ENCODE measurements around the gene SLC35B2.

Gene SLC35B2

GRCh38 chr6:44257025-44257752 lies at the start of gene SLC35B2:
Gene SLC35B2 (minus strand): TSS chr6:44257528. CDS start chr6:44257410, 118 bp downstream.
- peak in 1 of 2 donors; percentile 63 for DNase-seq

GRCh38 chr6:44306710-44307109 lies 49.4 kb upstream of the SLC35B2 start:
- DNase-seq, result no peak

DNA sequence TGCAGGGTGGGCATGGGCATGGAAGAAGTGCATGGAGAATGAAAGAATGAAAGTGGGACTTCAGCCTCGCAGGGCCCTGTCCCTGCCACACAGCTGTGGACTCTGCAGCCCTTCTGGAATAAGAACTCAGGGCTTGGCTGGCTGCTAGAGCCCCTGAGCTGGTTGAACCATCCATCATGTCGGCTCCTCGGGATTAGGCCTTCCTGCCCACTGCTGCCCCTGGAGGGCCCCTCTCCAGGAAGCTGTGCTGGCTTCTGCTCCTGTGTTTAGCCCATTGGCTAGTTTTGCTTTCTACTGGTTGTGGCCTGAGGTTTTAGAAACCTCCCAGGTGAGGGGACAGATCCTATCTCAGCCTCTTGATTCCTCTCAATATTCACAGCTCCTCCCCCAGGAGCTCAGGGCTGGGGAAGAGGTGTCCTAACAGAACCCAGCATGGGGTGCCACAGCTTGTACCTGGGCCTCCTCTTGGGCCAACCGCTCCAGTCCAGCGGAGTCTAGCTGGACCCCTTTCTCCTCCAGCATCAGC lies 47.9 kb upstream of the SLC35B2 start:
- no peak for DNase-seq

- peak; percentile 30 to 50 for DNase-seq
Measured at GRCh38 chr6:44304282-44305199, 47.2 kb upstream of the SLC35B2 start.

GRCh38 chr6:44303842-44304241 lies 46.5 kb upstream of the SLC35B2 start:
- DNase-seq, result no peak

GRCh38 chr6:44302856-44303255 lies 45.5 kb upstream of the SLC35B2 start:
- no peak for DNase-seq

DNA sequence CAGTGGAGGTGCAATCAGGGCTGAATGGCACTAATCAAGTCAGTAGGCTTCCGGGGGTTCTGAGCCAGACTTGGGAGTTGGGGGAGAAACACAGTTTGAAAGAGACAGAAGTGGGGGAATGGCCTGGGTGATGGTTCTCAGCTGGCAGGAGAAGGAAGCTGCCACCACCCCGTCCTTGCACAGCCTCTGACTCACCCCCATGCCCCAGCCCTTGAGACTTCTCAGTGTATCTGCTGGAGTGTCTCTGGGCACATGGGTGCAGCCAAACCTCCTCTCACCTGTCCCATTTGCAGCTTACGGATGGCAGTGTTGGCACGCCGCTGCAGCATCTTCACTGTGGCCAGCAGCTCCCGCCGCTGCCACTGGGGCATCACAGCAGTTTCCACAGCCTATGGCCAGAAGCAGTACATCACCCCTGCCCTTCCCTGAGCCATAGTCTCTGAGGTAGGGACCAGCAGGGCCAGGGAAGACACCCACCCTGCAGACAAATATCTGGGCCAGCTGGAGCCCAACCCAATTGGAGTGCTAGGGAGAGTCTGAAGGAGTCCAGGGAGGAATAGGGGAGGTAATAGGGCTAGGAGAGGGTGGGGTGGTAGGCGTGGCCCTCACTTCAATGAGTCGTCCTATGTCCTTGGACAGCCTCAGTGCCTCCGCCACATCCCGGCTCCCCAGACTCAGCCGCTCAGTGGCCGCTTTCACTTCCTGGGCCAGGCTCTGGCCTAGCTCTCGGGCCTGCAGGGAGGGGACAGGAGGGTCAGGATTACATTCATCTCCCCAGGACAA lies 44.6 kb upstream of the SLC35B2 start:
- no peak for DNase-seq

DNA sequence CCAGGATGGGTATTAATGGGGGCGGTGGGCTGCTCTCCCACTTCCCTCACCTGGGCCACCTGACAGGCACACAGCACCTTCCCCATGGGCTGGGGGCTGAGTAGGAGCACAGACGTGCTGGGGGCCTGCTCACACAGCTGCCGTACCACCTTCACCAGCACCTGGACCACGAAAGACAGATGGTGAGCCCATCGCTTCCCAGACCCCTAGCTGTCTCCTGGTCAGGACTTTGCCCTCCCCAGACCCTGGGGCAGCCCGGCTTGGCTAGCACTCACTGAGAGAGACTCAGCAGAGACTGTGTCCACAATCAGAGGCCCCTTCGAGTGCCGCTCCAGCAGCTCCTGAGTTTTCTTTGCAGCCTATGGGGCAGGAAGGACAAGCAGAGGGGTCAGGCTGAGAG lies 43.8 kb upstream of the SLC35B2 start:
- DNase-seq, result no peak

DNA sequence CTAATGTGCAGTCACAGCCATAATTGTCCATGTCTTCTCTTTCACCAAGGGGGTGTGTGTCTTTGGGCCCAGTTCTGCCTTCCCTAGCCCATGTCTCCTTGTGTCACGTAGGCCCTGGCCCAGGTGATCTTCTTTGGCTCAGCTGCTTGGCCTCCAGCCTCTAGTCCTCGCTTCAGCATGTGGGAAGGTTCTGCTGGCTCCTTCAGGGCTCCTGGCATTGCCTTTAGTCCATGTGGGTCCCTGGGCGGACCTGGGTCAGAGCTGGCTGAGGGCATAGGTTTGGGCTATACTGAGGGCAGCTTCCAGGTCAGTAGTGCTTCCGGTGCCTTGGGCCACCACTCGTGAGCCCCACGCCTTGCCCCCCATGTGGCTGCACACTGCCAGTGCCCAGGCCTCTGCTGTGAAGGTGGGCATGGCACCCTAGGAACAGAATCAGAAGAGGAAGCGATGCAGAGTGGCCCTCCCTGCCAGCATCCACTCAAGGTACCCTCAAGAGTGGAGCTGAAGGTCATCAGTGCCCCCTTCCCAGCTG lies 43.0 kb upstream of the SLC35B2 start:
- no peak for DNase-seq

DNA sequence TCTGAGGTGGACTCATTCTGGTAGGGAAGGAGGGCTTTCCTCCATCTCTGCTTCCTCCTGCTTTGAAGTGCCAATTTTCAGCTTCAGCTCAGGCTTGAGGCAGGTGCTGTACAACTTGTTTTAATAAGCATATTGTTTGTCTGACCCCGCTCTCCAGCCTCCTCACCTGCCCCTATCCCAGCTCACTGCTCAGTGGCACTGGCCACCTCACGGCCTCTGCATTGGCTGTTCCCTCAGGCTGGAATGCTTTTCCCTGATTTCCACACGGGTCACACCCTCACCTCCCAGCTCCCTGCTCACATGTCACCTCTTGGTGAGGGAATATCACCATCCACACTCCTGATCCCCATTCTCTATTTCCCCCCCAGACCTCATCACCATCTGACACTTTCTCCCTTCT lies 41.5 kb upstream of the SLC35B2 start:
- no peak for DNase-seq

GRCh38 chr6:44298055-44298803 lies 40.9 kb upstream of the SLC35B2 start:
- DNase-seq, result no peak

DNA sequence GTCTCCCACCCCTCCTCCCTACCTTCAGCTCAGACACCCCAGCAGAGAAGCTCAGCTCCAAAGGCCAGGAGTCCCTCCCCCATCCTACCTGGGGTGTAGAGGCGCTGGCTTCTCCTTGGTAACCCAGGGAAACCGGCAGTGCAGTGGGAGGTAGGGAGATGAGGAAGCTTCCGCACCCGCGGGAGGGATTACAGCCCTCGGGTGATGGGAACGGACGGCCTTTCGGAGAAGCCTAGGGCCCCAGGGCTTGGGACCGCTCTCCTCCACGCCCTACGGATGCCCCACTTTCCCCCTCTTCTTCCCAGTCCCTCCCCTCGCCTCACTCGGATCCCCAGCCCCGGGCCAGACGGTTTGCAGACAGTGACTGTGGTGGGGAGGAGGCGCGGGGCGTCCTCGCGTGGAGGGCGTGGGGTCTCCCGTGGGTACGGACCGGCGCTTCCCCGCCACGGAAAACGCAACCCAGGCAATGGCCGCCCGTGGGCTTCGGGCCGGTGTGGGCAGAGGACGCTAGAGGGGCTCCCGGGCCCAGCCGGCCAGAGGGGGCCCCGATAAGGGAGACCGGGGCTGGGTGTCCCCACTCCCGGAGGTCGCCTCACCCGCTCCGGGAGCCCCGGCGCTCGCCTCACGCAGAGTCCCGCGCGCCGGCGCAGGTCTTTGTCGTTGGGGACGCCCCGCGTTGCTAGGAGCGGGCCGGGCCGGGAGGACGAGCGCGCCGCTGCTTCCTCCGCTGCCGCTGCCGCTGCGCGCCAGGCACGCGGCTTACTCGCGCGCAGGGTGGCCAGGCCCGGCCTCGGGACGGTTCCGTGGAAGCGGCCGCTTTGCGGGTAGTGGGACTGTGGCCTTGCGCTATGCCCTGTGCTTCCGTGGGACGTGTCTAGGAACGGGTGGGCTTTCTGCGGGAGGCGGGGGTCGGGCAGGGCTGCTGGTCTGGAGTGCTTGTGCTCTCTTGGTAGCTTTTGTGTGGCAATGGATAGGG lies 40.0 kb upstream of the SLC35B2 start:
- peak in 1 of 2 donors; percentile 27 for DNase-seq

DNA sequence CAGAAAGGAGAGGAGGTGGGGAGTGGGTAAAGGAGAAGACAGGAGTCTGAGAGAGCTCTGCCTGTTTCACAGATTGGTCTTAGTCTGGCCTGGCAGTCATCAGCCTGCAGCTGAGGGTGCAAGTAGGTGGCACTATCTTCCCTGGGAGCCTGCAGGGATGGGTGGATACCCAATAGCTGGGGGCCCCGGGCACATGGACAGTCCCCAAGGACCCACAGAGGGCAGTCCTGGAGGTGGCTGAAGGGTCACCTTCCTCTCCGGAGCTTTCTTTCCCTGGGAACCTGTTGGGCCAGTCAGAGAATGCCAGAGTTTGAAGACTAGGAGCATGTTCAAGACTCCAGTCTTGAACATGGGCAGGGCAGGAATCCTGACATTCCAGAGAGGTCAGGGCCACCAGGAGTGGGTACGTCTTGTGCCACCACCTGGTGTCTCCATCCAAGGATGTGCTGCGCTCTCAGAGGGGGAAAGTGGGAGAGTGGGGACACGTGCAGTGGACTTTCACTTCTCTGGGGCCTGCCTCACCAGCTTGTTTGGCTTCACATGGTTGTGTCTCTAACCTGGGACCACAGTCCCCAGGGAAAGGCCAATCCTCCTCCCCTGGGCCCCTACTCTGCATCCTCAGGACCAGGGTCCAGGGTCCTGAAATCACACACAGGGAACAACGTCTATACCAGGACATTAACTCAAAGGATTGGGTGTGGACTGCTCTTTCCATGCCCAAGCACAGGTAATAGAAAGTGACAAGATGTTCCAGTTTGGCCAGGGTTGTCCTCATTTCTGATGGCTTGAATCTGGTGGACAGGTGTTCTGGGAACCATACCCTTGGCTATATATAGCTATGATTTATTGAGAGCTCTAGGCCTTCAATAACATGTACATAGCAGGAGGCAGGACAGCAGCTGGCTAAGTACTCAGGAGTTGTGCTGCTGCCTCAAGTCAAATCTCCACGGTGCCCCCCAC lies 37.8 kb upstream of the SLC35B2 start:
- no peak for DNase-seq

GRCh38 chr6:44292661-44293365 lies 35.5 kb upstream of the SLC35B2 start:
- no peak for DNase-seq

DNA sequence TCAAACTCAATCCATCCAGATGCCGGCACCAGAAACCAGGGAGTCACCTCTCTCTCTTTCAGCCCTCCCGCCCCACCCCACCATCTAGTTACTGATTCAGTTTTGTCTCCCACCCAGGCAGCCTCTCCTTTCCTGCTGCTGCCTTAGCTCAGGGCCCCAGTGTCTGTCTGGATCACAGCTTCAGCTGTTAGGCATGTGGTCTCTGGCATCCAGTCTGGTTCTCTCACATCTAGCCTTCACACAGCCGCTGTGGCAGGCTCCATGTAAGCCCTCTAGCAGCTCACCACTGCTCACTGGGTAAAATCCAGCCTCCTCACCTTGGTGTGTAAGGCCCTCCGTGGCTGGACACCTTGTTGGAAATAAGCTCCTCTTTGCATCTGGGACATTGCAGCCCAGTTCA lies 34.5 kb upstream of the SLC35B2 start:
- DNase-seq, result no peak

DNA sequence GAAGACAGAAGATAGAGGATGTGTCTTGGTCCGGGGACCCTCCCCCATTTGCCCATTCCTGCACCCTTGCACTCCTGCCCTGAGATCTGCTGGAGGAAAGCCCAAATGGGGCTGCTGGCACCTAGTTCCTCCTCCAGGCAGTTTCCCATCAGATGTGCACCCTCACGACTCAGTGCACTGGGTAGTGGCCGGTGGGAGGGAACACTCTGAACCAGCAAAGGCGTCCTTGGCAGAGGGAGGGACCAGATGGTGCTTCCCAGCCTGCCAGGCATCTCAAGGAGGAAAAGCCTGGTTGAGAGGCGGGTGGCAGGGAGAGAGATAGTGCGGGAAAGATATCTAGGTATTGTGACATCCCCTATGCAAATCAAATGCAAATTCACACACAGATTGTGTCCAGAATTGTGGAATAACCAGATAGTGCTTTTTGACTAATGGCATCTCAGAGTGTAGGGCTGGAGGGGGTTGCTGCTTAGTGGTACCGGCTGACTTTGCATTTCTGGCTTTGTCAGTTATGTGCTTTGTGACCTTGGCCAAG lies 32.5 kb upstream of the SLC35B2 start:
- peak; percentile 33 to 47 for DNase-seq

GRCh38 chr6:44286747-44287146 lies 29.4 kb upstream of the SLC35B2 start:
- DNase-seq, result no peak

DNA sequence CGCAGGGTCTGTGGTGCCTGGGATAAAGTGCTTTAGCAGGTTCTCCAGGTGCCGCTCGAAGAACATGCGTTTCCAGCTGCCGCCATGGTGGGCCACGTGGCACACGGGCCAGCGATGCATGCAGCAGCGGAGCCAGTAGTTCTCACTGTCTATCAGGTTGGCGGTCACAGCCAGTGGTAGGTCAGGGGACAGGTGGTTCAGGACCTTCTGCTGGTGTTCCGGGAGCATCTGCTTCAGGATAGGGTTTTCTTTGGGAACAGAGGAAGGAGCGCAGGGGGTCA lies 28.9 kb upstream of the SLC35B2 start:
- DNase-seq, result no peak

Measured in inflammatory macrophage treated with lipopolysaccharide for 1 hour (primary cell).